HEK293 (cell line): Measurements from ENCODE around the gene ZDHHC8.

ENCODE experiments used
- CTCF ChIA-PET: fragments of 350-600 bp; formaldehyde crosslinking; extraction: SDS; loops from one replicate; lab custom pipeline; 2021; ENCODE audit warnings: antibody characterized with exemption; lab: Yijun Ruan, JAX
- POLR2A ChIA-PET: fragments of 300-600 bp; formaldehyde crosslinking; extraction: SDS; loops from one replicate; lab custom pipeline; 2020; ENCODE audit warnings: antibody characterized with exemption, inconsistent platforms; lab: Yijun Ruan, JAX
- H3K27ac ChIP-seq: fragments of 200-500 bp; sonication (Bioruptor generic); 2 replicates; pipeline ENCODE4 v1.5.1; 2014; ENCODE audit warnings: low read depth, low read length, control low read depth, inconsistent platforms; ENCODE audit errors: extremely low read depth
- H3K36me3 ChIP-seq, 2 experiments: fragments of 200-500 bp in 1 of 2; sonication (Bioruptor generic) in 1 of 2; 1 replicate in 1 of 2; 2 replicates in 1 of 2; pipeline ENCODE4 v1.5.1; 2014 to 2017; ENCODE audit warnings: inconsistent platforms in 2 of 2, low read length in 2 of 2; ENCODE audit not compliant: control insufficient read depth in 2 of 2, insufficient read depth in 1 of 2
- H3K4me1 ChIP-seq: fragments of 200-500 bp; sonication (Bioruptor generic); 2 replicates; pipeline ENCODE4 v1.5.1; 2014; ENCODE audit warnings: mild to moderate bottlenecking, low read length, inconsistent platforms; ENCODE audit not compliant: control insufficient read depth, insufficient read depth
- H3K4me3 ChIP-seq: 2 replicates; pipeline ENCODE4 v1.5.1; 2011; ENCODE audit warnings: low read depth, mild to moderate bottlenecking, control low read depth, low read length, moderate library complexity
- H3K9me3 ChIP-seq: fragments of 200-500 bp; sonication (Bioruptor generic); 2 replicates; pipeline ENCODE4 v1.5.1; 2014; ENCODE audit warnings: low read depth, low read length, inconsistent platforms; ENCODE audit not compliant: control insufficient read depth, insufficient read depth
- BCL11B ChIP-seq: fragments of 450-650 bp; formaldehyde crosslinking; IDR thresholded peaks from 2 replicates; pipeline ENCODE4 v1.5.1; 2016; ENCODE audit warnings: low read depth, missing biosample characterization, missing genetic modification characterization
- HOXC10 ChIP-seq: sonication (generic); formaldehyde crosslinking; IDR thresholded peaks from 2 replicates; pipeline ENCODE4 v1.8.1; 2023; ENCODE audit warnings: mild to moderate bottlenecking, missing genetic modification reagents
- HOXD13 ChIP-seq: sonication (generic); formaldehyde crosslinking; IDR thresholded peaks from 2 replicates; pipeline ENCODE4 v1.8.0; 2022; ENCODE audit warnings: missing genetic modification reagents, borderline replicate concordance
- KLF1 ChIP-seq: fragments of 450-650 bp; formaldehyde crosslinking; IDR thresholded peaks from 2 replicates; pipeline ENCODE4 v1.5.1; 2016; ENCODE audit warnings: missing biosample characterization, missing genetic modification characterization
- SCRT1 ChIP-seq: fragments of 450-650 bp; formaldehyde crosslinking; IDR thresholded peaks from 2 replicates; pipeline ENCODE4 v1.5.1; 2016; ENCODE audit warnings: missing biosample characterization, missing genetic modification characterization, borderline replicate concordance
- ZBTB11 ChIP-seq: fragments of 450-650 bp; formaldehyde crosslinking; conservative IDR thresholded peaks from 2 replicates; pipeline ENCODE4 v1.5.1; 2016; ENCODE audit warnings: low read depth, missing biosample characterization, missing genetic modification characterization
- ZBTB44 ChIP-seq: fragments of 450-650 bp; IDR thresholded peaks from 2 replicates; pipeline ENCODE4 v1.5.1; 2018; ENCODE audit warnings: missing biosample characterization, mild to moderate bottlenecking, missing genetic modification characterization
- ZIC2 ChIP-seq: fragments of 450-650 bp; formaldehyde crosslinking; IDR thresholded peaks from 2 replicates; pipeline ENCODE4 v1.5.1; 2016; ENCODE audit warnings: missing biosample characterization, missing genetic modification characterization
- ZNF138 ChIP-seq: fragments of 450-650 bp; formaldehyde crosslinking; IDR thresholded peaks from 2 replicates; pipeline ENCODE4 v1.5.1; 2016; ENCODE audit warnings: missing biosample characterization, missing genetic modification characterization, borderline replicate concordance
- ZNF175 ChIP-seq: fragments of 450-650 bp; formaldehyde crosslinking; IDR thresholded peaks from 2 replicates; pipeline ENCODE4 v1.5.1; 2016; ENCODE audit warnings: missing biosample characterization, missing genetic modification characterization
- ZNF2 ChIP-seq: fragments of 450-650 bp; formaldehyde crosslinking; IDR thresholded peaks from 2 replicates; pipeline ENCODE4 v1.5.1; 2016; ENCODE audit warnings: missing biosample characterization, missing genetic modification characterization
- ZNF23 ChIP-seq: fragments of 450-650 bp; formaldehyde crosslinking; IDR thresholded peaks from 2 replicates; pipeline ENCODE4 v1.5.1; 2016; ENCODE audit warnings: missing biosample characterization, missing genetic modification characterization, borderline replicate concordance
- ZNF423 ChIP-seq: fragments of 450-650 bp; formaldehyde crosslinking; IDR thresholded peaks from 2 replicates; pipeline ENCODE4 v1.5.1; 2016; ENCODE audit warnings: missing biosample characterization, missing genetic modification characterization
- ZNF433 ChIP-seq: fragments of 450-650 bp; formaldehyde crosslinking; IDR thresholded peaks from 2 replicates; pipeline ENCODE4 v1.5.1; 2016; ENCODE audit warnings: missing biosample characterization, missing genetic modification characterization, low read depth
- ZNF555 ChIP-seq: fragments of 450-650 bp; formaldehyde crosslinking; conservative IDR thresholded peaks from 2 replicates; pipeline ENCODE4 v1.5.1; 2017; ENCODE audit warnings: missing biosample characterization, mild to moderate bottlenecking, missing genetic modification characterization, inconsistent platforms
- ZNF626 ChIP-seq: fragments of 450-650 bp; sonication (Bioruptor Pico); formaldehyde crosslinking; IDR thresholded peaks from 2 replicates; pipeline ENCODE4 v1.5.1; 2018; ENCODE audit warnings: missing biosample characterization, missing genetic modification characterization, inconsistent platforms
- ZNF629 ChIP-seq: fragments of 450-650 bp; formaldehyde crosslinking; IDR thresholded peaks from 2 replicates; pipeline ENCODE4 v1.5.1; 2017; ENCODE audit warnings: missing biosample characterization, missing genetic modification characterization
- ZNF664 ChIP-seq: fragments of 450-650 bp; formaldehyde crosslinking; IDR thresholded peaks from 2 replicates; pipeline ENCODE4 v1.5.1; 2016; ENCODE audit warnings: missing biosample characterization, missing genetic modification characterization
- ZNF677 ChIP-seq: fragments of 450-650 bp; IDR thresholded peaks from 2 replicates; pipeline ENCODE4 v1.5.0; 2018; ENCODE audit warnings: missing biosample characterization, mild to moderate bottlenecking, missing genetic modification characterization, moderate library complexity
- ZNF704 ChIP-seq: fragments of 450-650 bp; formaldehyde crosslinking; IDR thresholded peaks from 2 replicates; pipeline ENCODE4 v1.5.1; 2016; ENCODE audit warnings: missing biosample characterization, missing genetic modification characterization
- ZSCAN18 ChIP-seq: fragments of 450-650 bp; formaldehyde crosslinking; IDR thresholded peaks from 2 replicates; pipeline ENCODE4 v1.5.1; 2016; ENCODE audit warnings: missing biosample characterization, missing genetic modification characterization

Gene ZDHHC8

GRCh38 chr22:20090730-20091240 is 40.8 kb upstream of the ZDHHC8 start:
- TF ChIP-seq ZNF138 (tag by site-specific recombination), result no peak
- TF ChIP-seq KLF1, result no peak
- TF ChIP-seq ZSCAN18 (tag by site-specific recombination), result no peak
- no peak for TF ChIP-seq ZNF423
- TF ChIP-seq BCL11B (tag by site-specific recombination), result no peak
- H3K27ac ChIP-seq, result no peak overlapping the region
- no peak overlapping the region for H3K4me3 ChIP-seq
- peaks cover 57 to 100% of the 10 kb centered on the region in 2 experiments for H3K36me3 ChIP-seq
- no peaks in the 10 kb centered on the region for H3K9me3 ChIP-seq
- POLR2A ChIA-PET, result no interaction called here
- H3K4me1 ChIP-seq, result no peaks in the 10 kb centered on the region
- CTCF ChIA-PET, result no interaction called here

- H3K9me3 ChIP-seq, result no peaks in the 10 kb centered on the region
- TF ChIP-seq ZNF433 (tag by site-specific recombination) (no peak), ZBTB44 (tag by site-specific recombination) (no peak), ZNF175 (no peak), ZNF23 (tag by site-specific recombination) (no peak), HOXD13 (CRISPR knock-in tag) (no peak), SCRT1 (tag by site-specific recombination) (no peak), ZIC2 (tag by site-specific recombination) (no peak), ZNF626 (tag by site-specific recombination) (no peak), ZNF629 (tag by site-specific recombination) (no peak)
- no peak overlapping the region for H3K27ac ChIP-seq
- no peaks in the 10 kb centered on the region for H3K4me1 ChIP-seq
- no peak overlapping the region for H3K4me3 ChIP-seq
- POLR2A ChIA-PET, result interaction anchor here (1.0 kb wide), 1 partner anchor 25 kb away, joined by 3 read pairs; the partner anchor contains the start of gene TRMT2A
- CTCF ChIA-PET, result interaction anchor here (0.5 kb wide), 1 partner anchor 143 kb away, joined by 4 read pairs; no protein-coding TSS in a partner anchor
- peaks cover 61 to 100% of the 10 kb centered on the region in 2 experiments for H3K36me3 ChIP-seq
These were observed 39.7 kb upstream of the ZDHHC8 start for GRCh38 chr22:20091690-20092476.

- H3K27ac ChIP-seq, result no peak overlapping the region
- no peak for TF ChIP-seq ZNF664
- TF ChIP-seq ZBTB11 (tag by site-specific recombination), result no peak
- no peak for TF ChIP-seq ZNF704 (tag by site-specific recombination)
- TF ChIP-seq HOXC10 (CRISPR knock-in tag), result no peak
- TF ChIP-seq ZNF555 (tag by site-specific recombination), result no peak
- no peak for TF ChIP-seq ZNF677
- TF ChIP-seq ZNF2, result no peak
- no peak for TF ChIP-seq KLF1
- no peaks in the 10 kb centered on the region for H3K4me1 ChIP-seq
- CTCF ChIA-PET, result interaction anchor here (0.5 kb wide), 1 partner anchor 144 kb away, joined by 4 read pairs; no protein-coding TSS in a partner anchor
- H3K9me3 ChIP-seq, result no peaks in the 10 kb centered on the region
- peaks cover 60 to 100% of the 10 kb centered on the region in 2 experiments for H3K36me3 ChIP-seq
- H3K4me3 ChIP-seq, result no peak overlapping the region
- POLR2A ChIA-PET, result interaction anchor here (1.0 to 1.5 kb wide), 2 partner anchors 18 to 25 kb away, joined by 3 read pairs; partner anchors contain the start of gene TRMT2A
These were observed 39.1 kb upstream of the ZDHHC8 start for GRCh38 chr22:20092477-20092854.
